GM12865 (cell line): ENCODE results near the gene COCH.
"Not testable (repeated sequence)": the region's sequence is repeated elsewhere in the genome, so short reads cannot be mapped to it uniquely, and the experiment has no call there.

Experiments used
- DNase-seq: peaks from one replicate; pipeline ENCODE4 v3.0.0; 2010; ENCODE audit warnings: low read depth
- H3K4me3 ChIP-seq: 2 replicates; pipeline ENCODE4 v1.5.1; 2011; ENCODE audit warnings: mild to moderate bottlenecking, low read depth, low read length, control low read depth
- CTCF ChIP-seq: IDR thresholded peaks from 2 replicates; pipeline ENCODE4 v1.5.1; 2011; ENCODE audit warnings: low read length, control low read depth, low read depth, inconsistent platforms; ENCODE audit not compliant: insufficient read depth; ENCODE audit errors: missing control alignments

Gene COCH

DNA sequence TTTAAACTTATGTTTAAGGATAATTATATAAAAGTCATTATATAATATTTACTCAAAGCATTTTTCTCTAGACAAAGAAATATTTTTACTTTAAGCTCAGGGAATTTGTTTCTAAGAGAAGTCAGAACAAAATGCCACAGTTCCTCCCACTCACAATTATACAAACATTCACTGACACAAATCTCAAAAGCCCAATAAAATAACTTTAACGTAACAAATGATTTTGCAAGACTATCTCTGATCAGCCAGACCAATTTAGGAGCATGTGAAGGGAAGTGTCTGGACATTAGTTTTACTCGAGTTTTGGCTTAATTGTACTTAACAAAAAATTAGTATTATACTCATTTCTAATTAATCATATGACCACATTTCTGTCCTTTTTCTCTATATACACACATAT, 41.2 kb downstream of the COCH start:
- H3K4me3 ChIP-seq: no peak overlapping the region
- DNase-seq: no peak
- TF ChIP-seq CTCF: no peak

- DNase-seq: no peak
- no peak overlapping the region for H3K4me3 ChIP-seq
- no peak for TF ChIP-seq CTCF
Measured at GRCh38 chr14:30921305-30921704, 46.9 kb downstream of the COCH start.

GRCh38 chr14:30921788-30922187, 47.4 kb downstream of the COCH start:
- no peak overlapping the region for H3K4me3 ChIP-seq

DNA sequence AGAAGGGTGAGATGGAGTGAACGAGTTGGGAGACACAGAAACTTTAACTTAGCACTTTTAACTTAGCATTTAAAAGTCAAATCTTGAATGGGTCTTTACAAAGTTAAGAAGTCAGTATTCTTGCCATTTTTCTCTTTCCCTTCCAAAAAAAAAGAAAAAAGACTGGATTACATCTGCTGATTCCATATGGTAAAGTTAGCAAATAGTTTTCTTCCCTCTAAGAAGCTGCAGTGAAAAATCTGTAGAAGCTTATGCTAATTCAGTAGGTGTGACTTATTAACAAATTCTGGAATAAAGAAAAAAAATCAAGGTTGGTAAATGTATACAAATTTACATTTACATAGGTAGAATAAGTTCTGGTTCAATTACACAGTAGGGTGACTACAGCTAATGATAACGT, 50.9 kb downstream of the COCH start:
- H3K4me3 ChIP-seq: no peak overlapping the region
- no peak for TF ChIP-seq CTCF
- DNase-seq: no peak

More at GRCh38 chr14:30921788-30922187, 47.4 kb downstream of the COCH start:
- no peak for DNase-seq
- TF ChIP-seq CTCF: no peak

DNA sequence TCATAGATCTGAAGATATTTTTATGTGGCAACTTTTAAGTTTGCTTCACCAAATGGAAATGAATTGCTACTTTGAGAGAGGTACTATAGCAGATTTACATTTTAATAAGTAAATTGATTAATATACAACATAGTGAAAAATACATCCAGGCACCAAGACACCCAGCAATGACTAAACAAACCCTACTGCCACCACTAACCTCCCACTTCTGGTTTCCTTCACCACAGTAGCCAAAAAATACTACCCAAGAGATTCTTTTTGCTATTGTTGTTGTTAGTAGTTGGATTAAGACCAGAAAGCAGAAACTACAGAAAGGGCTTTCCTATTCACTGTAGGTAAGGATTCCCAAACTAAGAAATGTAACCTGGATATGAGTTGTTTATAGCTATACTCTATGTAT, 54.1 kb downstream of the COCH start:
- no peak overlapping the region for H3K4me3 ChIP-seq
- DNase-seq: peak; percentile 17
- no peak for TF ChIP-seq CTCF

DNA sequence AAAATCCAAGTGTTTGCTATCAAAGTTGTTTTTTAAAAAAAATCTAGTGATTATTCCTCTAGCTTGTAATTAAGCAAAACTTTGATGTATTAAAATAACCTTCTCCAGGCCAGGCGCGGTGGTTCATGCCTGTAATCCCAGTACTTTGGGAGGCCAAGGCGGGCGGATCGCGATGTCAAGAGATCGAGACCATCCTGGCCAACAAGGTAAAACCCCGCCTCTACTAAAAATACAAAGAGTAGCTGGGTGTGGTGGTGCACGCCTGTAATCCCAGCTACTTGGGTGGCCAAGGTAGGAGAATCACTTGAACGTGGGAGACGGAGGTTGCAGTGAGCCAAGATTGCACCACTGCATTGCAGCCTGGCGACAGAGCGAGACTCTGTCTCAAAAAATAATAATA, 59.6 kb downstream of the COCH start:
- H3K4me3 ChIP-seq, DNase-seq: not testable (repeated sequence)

DNA sequence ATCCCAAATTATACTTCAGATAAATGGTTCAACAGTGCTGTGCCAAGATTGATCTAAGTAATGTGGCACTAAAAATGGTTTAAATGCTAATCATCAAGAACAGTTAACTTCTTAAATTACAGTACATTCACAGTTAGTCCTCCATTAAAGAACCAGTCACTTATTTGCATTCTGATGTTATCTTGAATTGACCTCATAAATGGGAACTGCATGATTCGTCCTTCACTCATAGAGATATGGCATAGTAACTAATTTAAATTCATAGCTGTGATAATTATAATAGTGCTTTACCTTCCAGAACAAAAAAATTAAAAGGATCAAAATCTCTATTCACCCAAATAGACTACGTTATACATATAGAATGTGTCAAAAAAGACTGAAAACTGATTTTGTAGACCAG, 61.1 kb downstream of the COCH start:
- DNase-seq: no peak
- no peak for TF ChIP-seq CTCF
- no peak overlapping the region for H3K4me3 ChIP-seq

DNA sequence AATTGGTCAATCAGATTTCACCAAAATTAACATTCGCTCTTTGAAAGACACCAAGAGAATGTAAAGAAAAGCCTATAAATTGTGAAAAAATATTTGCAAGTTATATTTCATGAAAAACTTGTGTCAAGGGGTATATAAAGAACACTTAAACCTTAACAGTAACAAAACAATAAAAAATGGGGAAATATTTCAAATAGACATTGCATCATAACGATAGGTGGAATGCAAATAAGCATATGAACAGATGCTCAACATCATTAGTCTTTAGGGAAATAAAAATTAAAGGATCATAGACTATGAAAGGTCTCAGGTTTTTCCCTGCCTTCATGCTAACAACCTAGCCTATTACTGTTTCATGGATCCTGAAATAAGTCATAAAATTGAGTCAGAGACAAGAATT, 64.3 kb downstream of the COCH start:
- no peak overlapping the region for H3K4me3 ChIP-seq
- no peak for TF ChIP-seq CTCF
- DNase-seq: no peak
